Tibial artery (tissue), 4 donors: Measurements from ENCODE around the gene HES4.
A peak's percentile ranks its signal among the peaks of the same experiment; 100 is the strongest.

Experiments used
- DNase-seq, 2 donors: peaks; one replicate each; pipeline ENCODE4 v3.0.0-alpha.2; 2019
- H3K27ac ChIP-seq, 2 donors: fragments of 200-600 bp; sonication (generic) in 1 of 2; 1 replicate in 1 of 2; 2 replicates in 1 of 2; pipeline ENCODE4 v1.5.1; 2018 to 2019; ENCODE audit warnings: mild to moderate bottlenecking in 1 of 2
- H3K27me3 ChIP-seq, 2 donors: fragments of 200-600 bp; sonication (generic) in 1 of 2; one replicate each; pipeline versions ENCODE4 v1.5.1 to v1.6.0; 2016 to 2019
- H3K36me3 ChIP-seq, 3 donors: fragments of 200-600 bp; sonication (generic) in 2 of 3; one replicate each; pipeline ENCODE4 v1.5.1; 2016 to 2019; ENCODE audit warnings: mild to moderate bottlenecking in 2 of 3
- H3K4me1 ChIP-seq, 4 donors: fragments of 200-600 bp; sonication (generic) in 2 of 4; 1 replicate in 3 of 4; 2 replicates in 1 of 4; pipeline ENCODE4 v1.5.1; 2016 to 2019
- H3K4me3 ChIP-seq, 2 donors: fragments of 200-600 bp; sonication (generic) in 1 of 2; 1 replicate in 1 of 2; 2 replicates in 1 of 2; pipeline ENCODE4 v1.5.1; 2018 to 2019; ENCODE audit warnings: mild to moderate bottlenecking in 2 of 2
- H3K9me3 ChIP-seq, 3 donors: fragments of 200-600 bp; sonication (generic) in 1 of 3; one replicate each; pipeline ENCODE4 v1.5.1; 2016 to 2019
- CTCF ChIP-seq, 2 experiments: fragments of 200-600 bp in 1 of 2; fragments of 450-650 bp in 1 of 2; IDR thresholded peaks; one replicate each; pipeline ENCODE4 v1.5.1; 2017 to 2019; ENCODE audit warnings: antibody characterized with exemption in 2 of 2, mild to moderate bottlenecking in 1 of 2, moderate library complexity in 1 of 2
- intact Hi-C: fragments of 100-400 bp; cut with DNase I; formaldehyde crosslinking; loops from one replicate; pipeline ENCODE4 v1.15.0; 2023; ENCODE audit warnings: low total_unique reads

Gene HES4

GRCh38 chr1:982765-983436, 17.0 kb downstream of the HES4 start:
- TF ChIP-seq CTCF (IDR thresholded peaks at IDR 0.05): no peak

GRCh38 chr1:981955-982558, 17.8 kb downstream of the HES4 start, which contains the start of gene PERM1:
Gene PERM1, minus strand, starts transcription at chr1:982093. Its CDS starts 1,064 bp downstream, at chr1:981029.
- intact Hi-C loops: no loop called here
- peaks cover 0 to 2% of the 10 kb centered on the region in 2 donors for H3K27me3 ChIP-seq

More at GRCh38 chr1:982765-983436, 17.0 kb downstream of the HES4 start:
- H3K27ac ChIP-seq: peak overlapping the region in 1 of 2 donors; percentile 24
- DNase-seq: no peak
- no peaks in the 10 kb centered on the region for H3K36me3 ChIP-seq
- no peak overlapping the region for H3K4me3 ChIP-seq
- peaks cover 0 to 2% of the 10 kb centered on the region in 2 donors for H3K27me3 ChIP-seq
- H3K9me3 ChIP-seq: no peaks in the 10 kb centered on the region
- intact Hi-C loops: no loop called here
- peaks cover 0 to 27% (median 19%) of the 10 kb centered on the region in 4 donors for H3K4me1 ChIP-seq

DNA sequence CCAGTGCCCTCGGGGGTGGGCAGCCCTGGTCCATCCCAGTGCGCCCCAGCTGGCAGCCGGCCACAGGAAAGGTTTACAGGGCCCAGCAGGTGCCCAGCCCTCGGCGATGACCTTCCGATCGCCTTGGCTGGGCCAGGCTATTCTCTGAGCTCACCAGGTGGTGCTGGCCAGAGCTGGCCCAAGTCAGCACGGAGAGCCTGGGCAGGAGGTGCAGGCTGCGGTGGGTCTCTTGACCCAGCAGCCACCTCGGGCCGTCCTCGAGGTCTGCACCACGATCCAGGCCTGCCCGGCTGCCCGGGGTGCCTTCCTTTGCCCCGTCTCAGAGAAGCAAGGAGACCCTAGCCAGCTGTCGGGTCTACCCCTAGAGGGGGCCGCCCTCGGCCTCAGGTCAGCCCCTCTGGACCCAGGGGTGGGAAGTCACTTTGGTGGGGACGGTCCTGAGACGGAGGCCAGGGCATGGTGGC, 18.4 kb downstream of the HES4 start:
- H3K4me1 ChIP-seq: peaks cover 0 to 27% (median 19%) of the 10 kb centered on the region in 4 donors
- peaks cover 0 to 2% of the 10 kb centered on the region in 2 donors for H3K27me3 ChIP-seq
- no peaks in the 10 kb centered on the region for H3K9me3 ChIP-seq
- TF ChIP-seq CTCF (IDR thresholded peaks at IDR 0.05): no peak
- no peaks in the 10 kb centered on the region for H3K36me3 ChIP-seq
- H3K27ac ChIP-seq: peak overlapping the region; percentile 28 to 57
- no peak overlapping the region for H3K4me3 ChIP-seq
- no peak for DNase-seq
- intact Hi-C loops: no loop called here

More at GRCh38 chr1:981955-982558, 17.8 kb downstream of the HES4 start, which contains the start of gene PERM1:
- Histone ChIP-seq H3K36me3 (no peaks in the 10 kb centered on the region), H3K27ac (peak within 1 kb of the TSS; percentile 28 to 57), H3K9me3 (no peaks in the 10 kb centered on the region), H3K4me3 (no peak within 1 kb of the TSS), H3K4me1 (peaks cover 0 to 27% (median 19%) of the 10 kb centered on the region in 4 donors)
- peak in 1 of 2 donors; percentile 87 for DNase-seq
- TF ChIP-seq CTCF (IDR thresholded peaks at IDR 0.05): no peak

DNA sequence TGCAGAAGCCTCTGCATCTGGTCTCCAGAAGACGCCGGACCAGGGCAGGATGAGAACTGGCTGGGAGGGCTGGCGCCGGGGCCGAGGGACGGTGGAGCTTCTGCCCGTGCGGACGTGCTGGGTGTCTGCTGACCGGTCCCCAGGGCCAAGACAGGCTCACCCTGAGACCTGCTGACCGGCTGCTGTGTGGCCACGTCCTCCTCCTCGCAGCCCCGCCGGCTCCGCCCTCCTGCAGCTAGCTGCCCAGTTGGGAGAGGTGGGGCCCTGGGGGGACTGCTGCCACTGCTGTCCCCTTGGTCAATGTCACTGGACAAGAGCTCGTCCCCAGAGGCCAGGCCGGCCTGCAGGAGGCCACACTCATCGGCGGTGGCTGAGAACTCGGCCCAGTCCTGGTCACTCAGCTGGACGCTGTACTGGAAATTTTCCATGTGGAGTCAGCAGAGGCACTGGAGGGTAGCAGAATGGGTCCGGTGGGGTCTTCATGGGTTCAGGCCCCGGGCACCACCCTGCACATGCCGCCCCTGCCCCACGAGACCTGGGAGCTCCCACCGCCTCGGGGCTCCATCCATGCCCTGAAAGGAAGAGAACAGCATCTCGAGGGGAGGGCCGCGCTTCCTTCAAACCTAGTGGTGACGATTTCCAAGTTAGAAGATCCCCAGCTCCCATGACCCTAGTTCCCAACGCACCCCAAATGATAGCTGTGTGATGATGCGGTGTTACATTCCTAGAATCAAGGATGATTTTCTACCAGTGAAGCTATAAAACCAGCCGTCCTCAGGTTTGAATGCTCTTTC, 19.1 kb downstream of the HES4 start:
- Histone ChIP-seq H3K4me1 (peaks cover 0 to 33% (median 26%) of the 10 kb centered on the region in 4 donors), H3K27ac (peak overlapping the region in 1 of 2 donors; percentile 57), H3K27me3 (peaks cover 0 to 6% of the 10 kb centered on the region in 2 donors), H3K36me3 (no peaks in the 10 kb centered on the region), H3K9me3 (no peaks in the 10 kb centered on the region), H3K4me3 (no peak overlapping the region)
- TF ChIP-seq CTCF (IDR thresholded peaks at IDR 0.05): no peak
- no peak for DNase-seq
- intact Hi-C loops: no loop called here

GRCh38 chr1:980137-980571, 19.7 kb downstream of the HES4 start:
- intact Hi-C loops: no loop called here
- Histone ChIP-seq H3K27ac (no peak overlapping the region), H3K27me3 (peaks cover 0 to 13% of the 10 kb centered on the region in 2 donors), H3K4me1 (peaks cover 0 to 33% (median 29%) of the 10 kb centered on the region in 4 donors), H3K4me3 (no peak overlapping the region), H3K9me3 (no peaks in the 10 kb centered on the region), H3K36me3 (no peaks in the 10 kb centered on the region)
- no peak for DNase-seq
- no peak for TF ChIP-seq CTCF (IDR thresholded peaks at IDR 0.05)
